ENCODE data around the gene NADK2. TPM values are rescaled to one million over a fixed set of nuclear protein-coding genes. Genes with fewer than 3 reads are reported as not detected.

The NADK2 gene
- total RNA-seq, 4 donors from 2014 or later: 23.6 to 34.4 (median 27.8) TPM

GRCh38 chr5:36251218-36251617 is 9.5 kb upstream of the NADK2 start:
- ATAC-seq: no peak
- in situ Hi-C loops (cut with MboI; ENCODE audit: low sequenced_read_pairs in 4 of 4): loop anchor here in 2 of 4 donors (25.0 kb wide), 2 partner anchors 261 to 436 kb away; no protein-coding TSS in a partner anchor

GRCh38 chr5:36250427-36250826 is 8.7 kb upstream of the NADK2 start:
- no peak for DNase-seq
- Histone ChIP-seq H3K9me3 (no peaks in the 10 kb centered on the region), H3K27me3 (no peaks in the 10 kb centered on the region), H3K36me3 (no peaks in the 10 kb centered on the region), H3K4me3 (no peak overlapping the region), H3K4me1 (no peaks in the 10 kb centered on the region), H3K27ac (no peak overlapping the region)
- no peak for ATAC-seq
- intact Hi-C loops (cut with DNase I; ENCODE audit: low total_unique reads) (no loop called here), in situ Hi-C loops (cut with MboI; ENCODE audit: low sequenced_read_pairs in 4 of 4) (loop anchor here in 2 of 4 donors (25.0 kb wide), 2 partner anchors 262 to 437 kb away; no protein-coding TSS in a partner anchor)
- no peak for TF ChIP-seq POLR2A (IDR thresholded peaks at IDR 0.05)
- TF ChIP-seq CTCF (IDR thresholded peaks at IDR 0.05 in 4 of 5, conservative IDR thresholded peaks at IDR 0.05 in 1 of 5): no peak

More at GRCh38 chr5:36251218-36251617, 9.5 kb upstream of the NADK2 start:
- Histone ChIP-seq H3K9me3 (no peaks in the 10 kb centered on the region), H3K4me3 (no peak overlapping the region), H3K36me3 (no peaks in the 10 kb centered on the region), H3K4me1 (no peaks in the 10 kb centered on the region), H3K27ac (no peak overlapping the region), H3K27me3 (no peaks in the 10 kb centered on the region)
- no peak for TF ChIP-seq CTCF (IDR thresholded peaks at IDR 0.05 in 4 of 5, conservative IDR thresholded peaks at IDR 0.05 in 1 of 5)
- no peak for TF ChIP-seq POLR2A (IDR thresholded peaks at IDR 0.05)
- intact Hi-C loops (cut with DNase I; ENCODE audit: low total_unique reads): no loop called here
- no peak for DNase-seq

GRCh38 chr5:36246036-36246800 is 4.5 kb upstream of the NADK2 start:
- H3K9me3 ChIP-seq: no peaks in the 10 kb centered on the region
- in situ Hi-C loops (cut with MboI; ENCODE audit: low sequenced_read_pairs in 4 of 4) (loop anchor here in 1 of 4 donors (25.0 kb wide), 1 partner anchor 641 kb away; the partner anchor contains the start of gene NIPBL), intact Hi-C loops (cut with DNase I; ENCODE audit: low total_unique reads) (loop anchor here (10.0 kb wide), 2 partner anchors 149 to 259 kb away; no protein-coding TSS in a partner anchor)
- H3K36me3 ChIP-seq: no peaks in the 10 kb centered on the region
- TF ChIP-seq POLR2A (IDR thresholded peaks at IDR 0.05): no peak
- TF ChIP-seq CTCF (IDR thresholded peaks at IDR 0.05 in 4 of 5, conservative IDR thresholded peaks at IDR 0.05 in 1 of 5): no peak
- H3K27ac ChIP-seq: no peak overlapping the region
- DNase-seq (no peak), ATAC-seq (no peak)
- no peak overlapping the region for H3K4me3 ChIP-seq
- H3K27me3 ChIP-seq: no peaks in the 10 kb centered on the region
- peaks cover 0 to 5% of the 10 kb centered on the region in 2 donors for H3K4me1 ChIP-seq

GRCh38 chr5:36244076-36244475 is 2.4 kb upstream of the NADK2 start:
- no peak for ATAC-seq
- H3K27ac ChIP-seq: no peak overlapping the region
- no peak for DNase-seq
- in situ Hi-C loops (cut with MboI; ENCODE audit: low sequenced_read_pairs in 4 of 4): loop anchor here in 1 of 4 donors (25.0 kb wide), 1 partner anchor 643 kb away; the partner anchor contains the start of gene NIPBL
- H3K27me3 ChIP-seq: no peaks in the 10 kb centered on the region
- intact Hi-C loops (cut with DNase I; ENCODE audit: low total_unique reads): loop anchor here (5.0 to 10.0 kb wide), 3 partner anchors 151 to 448 kb away; no protein-coding TSS in a partner anchor
- no peaks in the 10 kb centered on the region for H3K9me3 ChIP-seq
- H3K36me3 ChIP-seq: no peaks in the 10 kb centered on the region
- H3K4me3 ChIP-seq: no peak overlapping the region
- TF ChIP-seq POLR2A (IDR thresholded peaks at IDR 0.05): no peak
- no peak for TF ChIP-seq CTCF (IDR thresholded peaks at IDR 0.05 in 4 of 5, conservative IDR thresholded peaks at IDR 0.05 in 1 of 5)
- H3K4me1 ChIP-seq: peaks cover 18 to 22% of the 10 kb centered on the region in 2 donors

Data from gastrocnemius medialis (tissue), 4 donors.